Measurements from ENCODE around the gene SLC37A1. TPM values are rescaled to one million over a fixed set of nuclear protein-coding genes. Genes with fewer than 3 reads are reported as not detected.

The SLC37A1 gene
- polyA plus RNA-seq, 3 donors from 2014 or later: 0.09 to 6.3 (median 3.0) TPM

DNA sequence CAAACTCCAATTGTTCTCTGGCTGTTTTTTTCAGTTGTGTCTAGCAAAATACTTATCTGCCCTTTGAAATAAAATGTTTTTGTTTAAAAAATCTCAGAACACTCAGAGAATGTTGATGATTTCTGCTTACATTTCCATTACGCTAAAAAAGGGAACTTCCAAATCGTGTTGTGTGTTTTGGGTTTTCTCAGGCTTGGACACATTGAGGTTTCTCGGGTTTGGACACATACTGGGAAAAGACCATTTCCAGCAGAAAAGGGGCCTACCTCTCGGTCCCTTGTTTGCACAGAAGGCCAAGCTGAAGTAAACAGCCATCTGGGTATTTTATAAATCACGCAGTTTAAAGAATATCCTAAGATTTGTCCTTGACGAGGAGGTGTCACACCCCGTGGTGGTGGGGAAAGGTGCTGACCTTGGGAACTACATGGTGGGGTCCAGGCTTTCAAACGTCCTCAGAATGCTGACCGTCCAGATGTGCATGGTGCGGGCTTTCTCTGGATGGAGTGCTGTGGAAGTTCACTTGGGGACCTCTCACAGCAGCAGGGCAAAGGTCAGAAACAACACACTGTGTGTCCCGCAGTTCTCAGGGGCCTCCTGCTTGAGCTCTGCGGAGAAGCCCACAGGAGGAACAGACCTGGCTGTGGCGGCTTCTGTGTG, 67.8 kb downstream of the SLC37A1 start:
- DNase-seq: no peak
- Mint-ChIP-seq H3K27ac (no peak overlapping the region), H3K36me3 (peaks cover 14 to 20% (median 15%) of the 10 kb centered on the region in 3 donors), H3K4me1 (peaks cover 4 to 7% of the 10 kb centered on the region in 2 donors), H3K27me3 (ENCODE audit: low read depth in 3 of 3) (no peaks in the 10 kb centered on the region), H3K9me3 (peaks cover 0 to 6% (median 0%) of the 10 kb centered on the region in 6 donors), H3K4me3 (no peak overlapping the region)

DNA sequence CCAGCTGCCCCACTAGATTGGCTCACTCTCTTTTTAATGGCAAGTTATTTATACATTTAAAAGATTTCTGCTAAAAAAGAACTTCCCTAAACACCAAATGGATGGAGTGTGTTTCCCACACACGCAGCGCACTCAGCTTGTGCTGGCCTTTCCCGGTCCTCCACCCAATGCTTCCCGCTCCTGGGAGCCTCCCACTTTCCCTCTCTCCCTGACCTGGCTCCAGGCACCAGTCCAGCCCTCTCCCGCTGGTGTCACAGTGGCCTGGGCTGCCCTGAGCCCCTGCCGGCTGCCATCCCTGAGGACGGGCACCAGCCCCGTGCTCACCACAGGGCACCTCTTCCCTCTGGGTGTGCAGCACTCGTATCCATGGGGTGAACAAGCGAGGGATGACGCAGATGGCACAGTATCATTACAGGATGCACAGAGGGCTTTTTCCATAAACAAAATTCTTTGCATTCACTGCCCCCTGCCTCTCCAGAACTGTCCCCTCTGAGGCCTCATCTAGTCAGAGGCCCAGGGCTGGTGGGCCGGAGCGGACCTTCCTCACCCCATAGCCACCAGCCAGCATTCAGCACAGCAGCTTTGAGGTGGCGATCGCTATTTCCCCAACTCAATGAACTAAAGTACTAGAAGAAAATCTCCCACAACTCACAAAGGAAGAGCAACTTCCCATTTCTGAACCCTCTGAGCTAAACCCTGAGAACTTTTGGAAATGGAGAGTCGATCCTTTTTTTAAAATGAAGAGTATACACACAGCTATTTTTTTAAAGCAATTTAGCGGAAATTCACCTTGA, 68.5 kb downstream of the SLC37A1 start:
- Mint-ChIP-seq H3K27ac (no peak overlapping the region), H3K9me3 (no peaks in the 10 kb centered on the region), H3K27me3 (ENCODE audit: low read depth in 3 of 3) (no peaks in the 10 kb centered on the region), H3K4me1 (peaks cover 4 to 7% of the 10 kb centered on the region in 2 donors), H3K4me3 (no peak overlapping the region), H3K36me3 (peaks cover 7 to 13% (median 10%) of the 10 kb centered on the region in 3 donors)
- no peak for DNase-seq

DNA sequence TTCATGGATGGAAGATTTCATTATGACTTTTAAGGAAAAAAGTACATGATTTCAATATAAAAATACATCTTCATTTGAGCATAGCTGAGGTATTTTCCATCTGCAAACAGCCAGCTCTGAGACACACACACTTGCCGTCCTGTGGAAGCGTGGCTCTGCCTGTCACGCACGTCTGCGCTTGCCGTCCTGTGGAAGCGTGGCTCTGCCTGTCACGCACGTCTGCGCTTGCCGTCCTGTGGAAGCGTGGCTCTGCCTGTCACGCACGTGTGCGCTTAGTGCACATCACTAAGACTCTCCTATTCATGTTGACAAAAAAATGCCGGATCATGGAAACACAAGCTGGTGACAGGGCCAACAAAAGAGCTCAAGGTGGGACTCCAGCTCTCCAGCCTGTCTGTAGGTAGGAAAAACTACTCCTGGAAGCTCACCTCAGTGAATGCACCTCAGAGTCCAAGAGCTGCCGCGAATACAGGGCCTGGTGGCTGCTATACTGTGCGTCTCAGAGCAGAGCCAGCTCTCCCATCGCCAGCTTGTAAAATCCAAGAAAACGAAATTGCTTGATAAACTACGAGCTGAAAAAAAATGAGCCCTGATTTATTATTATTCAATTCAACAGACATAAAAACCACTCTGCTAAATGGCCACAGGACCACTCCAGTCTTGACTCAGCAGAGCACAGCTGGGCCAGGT, 69.3 kb downstream of the SLC37A1 start:
- peaks cover 4 to 7% of the 10 kb centered on the region in 2 donors for H3K4me1 Mint-ChIP-seq
- peaks cover 4 to 5% (median 5%) of the 10 kb centered on the region in 3 donors for H3K36me3 Mint-ChIP-seq
- no peaks in the 10 kb centered on the region for H3K9me3 Mint-ChIP-seq
- DNase-seq: no peak
- H3K27ac Mint-ChIP-seq: no peak overlapping the region
- H3K4me3 Mint-ChIP-seq: no peak overlapping the region
- H3K27me3 Mint-ChIP-seq (ENCODE audit: low read depth in 3 of 3): no peaks in the 10 kb centered on the region

DNA sequence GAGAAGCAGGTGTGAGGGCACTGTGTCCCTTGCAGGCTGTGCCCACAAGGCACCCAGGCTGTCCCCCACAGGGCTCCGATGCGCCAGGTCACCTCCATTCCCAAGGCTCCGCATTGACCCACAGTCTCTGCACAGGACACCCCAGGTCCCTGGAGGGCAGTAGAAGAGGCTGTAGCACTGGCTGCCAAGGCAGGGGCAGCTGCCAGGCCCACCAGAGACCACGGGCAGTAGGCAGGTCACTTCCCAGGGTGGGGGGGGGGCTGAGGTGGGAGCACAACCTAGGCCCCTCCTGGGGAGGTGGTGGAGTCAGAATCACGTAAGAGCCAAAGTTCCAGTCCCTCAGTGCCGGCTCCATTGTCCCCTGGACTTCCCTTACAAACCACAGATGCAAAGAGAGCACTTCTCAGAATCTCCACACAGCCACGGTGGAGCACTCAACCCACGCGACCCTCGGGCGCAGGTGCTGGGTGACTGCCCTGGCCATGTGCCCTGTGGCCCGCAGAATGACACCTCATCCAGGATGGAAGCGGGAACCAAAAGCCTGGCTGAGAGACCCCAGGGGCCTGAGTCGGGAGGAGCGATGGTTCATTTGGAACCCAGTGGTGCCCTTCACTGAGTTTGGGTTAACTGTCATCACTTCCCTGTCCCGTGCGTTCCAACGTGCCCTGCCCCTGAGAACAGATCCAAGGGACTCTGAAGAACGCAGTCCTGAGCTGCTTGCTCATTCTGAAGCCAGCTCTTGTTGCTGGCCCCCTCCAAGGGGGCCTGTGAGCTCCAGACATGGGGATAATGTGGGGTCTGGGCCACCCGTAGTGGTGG, 70.0 kb downstream of the SLC37A1 start:
- no peaks in the 10 kb centered on the region for H3K27me3 Mint-ChIP-seq (ENCODE audit: low read depth in 3 of 3)
- H3K9me3 Mint-ChIP-seq: no peaks in the 10 kb centered on the region
- no peak overlapping the region for H3K27ac Mint-ChIP-seq
- no peaks in the 10 kb centered on the region for H3K36me3 Mint-ChIP-seq
- peaks cover 4 to 7% of the 10 kb centered on the region in 2 donors for H3K4me1 Mint-ChIP-seq
- no peak for DNase-seq
- H3K4me3 Mint-ChIP-seq: no peak overlapping the region

DNA sequence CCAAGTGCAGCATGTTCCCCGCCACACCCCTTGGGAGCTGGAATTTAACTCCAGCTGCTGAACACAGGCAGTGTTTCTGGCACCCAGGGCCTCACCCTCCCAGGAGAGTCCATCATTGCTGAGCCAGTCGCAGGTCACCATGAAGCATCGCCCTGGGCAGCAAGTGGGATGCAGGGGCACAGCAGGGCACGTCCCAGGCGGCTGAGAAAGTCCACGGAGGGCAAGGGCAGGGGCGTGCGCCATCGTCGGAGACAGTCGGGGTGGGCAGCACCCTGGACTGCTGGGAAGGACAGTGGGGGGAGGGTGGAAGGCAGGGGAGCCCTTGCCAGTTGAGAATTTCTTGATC, 70.6 kb downstream of the SLC37A1 start:
- Mint-ChIP-seq H3K4me1 (peaks cover 4 to 7% of the 10 kb centered on the region in 2 donors), H3K36me3 (no peaks in the 10 kb centered on the region), H3K9me3 (no peaks in the 10 kb centered on the region), H3K27ac (no peak overlapping the region), H3K27me3 (ENCODE audit: low read depth in 3 of 3) (no peaks in the 10 kb centered on the region), H3K4me3 (no peak overlapping the region)
- DNase-seq: no peak

DNA sequence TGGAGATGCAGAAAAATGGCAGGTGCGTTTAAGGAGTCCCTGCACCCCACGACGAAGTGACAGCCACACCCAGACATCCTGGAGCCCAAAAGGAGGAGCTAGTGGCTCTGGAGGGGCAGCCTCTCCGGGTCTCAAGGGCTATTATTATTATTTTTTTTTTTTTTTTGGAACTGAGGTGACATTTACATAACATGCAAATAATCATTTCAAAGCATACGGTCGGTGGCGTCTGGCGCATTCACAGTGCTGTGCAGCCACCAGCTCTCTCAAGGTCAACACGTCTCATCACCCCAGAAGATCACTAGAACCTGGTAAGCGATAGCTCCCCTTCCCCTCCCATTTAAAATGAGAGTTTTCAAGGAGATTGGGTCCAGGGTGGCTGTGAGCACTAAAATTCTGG, 72.2 kb downstream of the SLC37A1 start:
- Mint-ChIP-seq H3K9me3 (no peaks in the 10 kb centered on the region), H3K27ac (no peak overlapping the region)

DNA sequence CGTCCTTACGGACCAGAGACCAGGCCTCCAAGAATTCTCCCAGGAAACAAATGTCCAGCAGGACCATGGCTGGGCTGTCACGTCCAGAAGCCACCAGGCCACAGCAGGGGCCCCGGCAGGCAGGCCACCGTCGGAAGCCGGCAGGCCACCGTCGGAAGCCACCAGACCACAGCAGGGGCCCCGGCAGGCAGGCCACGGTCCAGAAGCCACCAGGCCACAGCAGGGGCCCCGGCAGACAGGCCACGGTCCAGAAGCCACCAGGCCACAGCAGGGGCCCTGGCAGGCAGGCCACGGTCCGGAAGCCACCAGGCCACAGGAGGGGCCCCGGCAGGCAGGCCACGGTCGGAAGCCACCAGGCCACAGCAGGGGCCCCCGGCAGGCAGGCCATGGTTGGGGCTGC, 72.8 kb downstream of the SLC37A1 start:
- no peaks in the 10 kb centered on the region for H3K36me3 Mint-ChIP-seq
- H3K9me3 Mint-ChIP-seq: no peaks in the 10 kb centered on the region
- H3K27ac Mint-ChIP-seq: no peak overlapping the region
- DNase-seq: no peak
- H3K4me3 Mint-ChIP-seq: no peak overlapping the region
- H3K4me1 Mint-ChIP-seq: peaks cover 6 to 7% of the 10 kb centered on the region in 2 donors
- peaks cover 0 to 2% (median 1%) of the 10 kb centered on the region in 3 donors for H3K27me3 Mint-ChIP-seq (ENCODE audit: low read depth in 3 of 3)

More for the DNA sequence above, 72.2 kb downstream of the SLC37A1 start:
- no peak for DNase-seq
- Mint-ChIP-seq H3K27me3 (ENCODE audit: low read depth in 3 of 3) (no peaks in the 10 kb centered on the region), H3K4me1 (peaks cover 4 to 7% of the 10 kb centered on the region in 2 donors), H3K4me3 (no peak overlapping the region), H3K36me3 (no peaks in the 10 kb centered on the region)

DNA sequence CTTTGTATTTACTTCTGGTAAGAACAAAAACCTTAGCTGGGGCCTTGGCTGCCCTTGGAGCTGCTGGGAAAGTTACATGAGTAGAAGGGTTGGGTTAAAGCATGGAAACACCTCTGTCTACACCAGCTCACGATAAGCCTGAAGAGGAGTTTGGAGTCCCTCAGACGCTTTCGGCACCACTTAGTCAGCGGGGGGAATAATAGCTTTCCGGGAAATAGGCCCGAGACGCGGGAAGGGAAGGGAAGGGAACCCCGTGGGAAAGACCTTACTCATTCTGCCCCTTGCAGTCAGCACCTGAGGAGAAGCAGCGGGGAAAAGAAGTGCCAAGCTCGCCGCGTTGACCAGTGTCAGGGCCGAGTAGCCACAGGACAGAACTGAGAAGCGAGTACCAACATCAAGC, 73.4 kb downstream of the SLC37A1 start:
- DNase-seq: no peak
- no peak overlapping the region for H3K4me3 Mint-ChIP-seq
- H3K36me3 Mint-ChIP-seq: no peaks in the 10 kb centered on the region
- peaks cover 6 to 7% of the 10 kb centered on the region in 2 donors for H3K4me1 Mint-ChIP-seq
- H3K27me3 Mint-ChIP-seq (ENCODE audit: low read depth in 3 of 3): peaks cover 0 to 4% (median 1%) of the 10 kb centered on the region in 3 donors
- no peak overlapping the region for H3K27ac Mint-ChIP-seq
- no peaks in the 10 kb centered on the region for H3K9me3 Mint-ChIP-seq

DNA sequence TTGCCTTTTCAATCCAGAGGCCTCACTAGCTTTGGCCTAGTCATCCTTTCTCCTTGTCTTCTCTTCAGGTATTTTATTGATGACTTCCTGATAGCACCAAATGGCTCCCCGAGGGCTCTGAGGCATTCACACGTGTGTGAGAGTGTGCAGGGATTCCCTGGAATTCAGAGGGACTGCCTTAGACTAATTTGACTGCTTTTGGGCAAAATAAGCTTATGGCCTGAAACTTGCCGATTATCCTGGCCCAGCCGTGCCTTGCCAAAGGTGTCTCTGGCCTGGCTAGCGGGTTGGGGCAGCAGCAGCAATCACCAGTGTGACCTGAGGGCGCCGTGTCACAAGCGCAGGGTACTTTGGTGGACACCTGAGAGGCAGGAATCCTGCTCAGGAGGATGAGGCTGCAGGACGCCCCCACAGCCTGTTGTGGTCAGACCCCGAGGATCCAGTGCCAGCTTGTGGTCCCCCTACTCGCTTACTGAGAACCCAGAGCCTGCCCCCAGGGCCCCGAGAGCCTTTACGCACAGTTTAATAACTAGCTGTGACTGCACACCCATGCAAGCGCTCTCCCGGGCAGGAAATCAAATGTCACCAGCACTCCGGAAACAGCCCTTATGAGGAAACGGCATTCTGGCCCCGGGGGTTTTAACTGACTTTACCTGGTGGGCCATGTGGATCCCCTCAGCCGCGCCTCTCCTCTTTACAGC, 76.9 kb downstream of the SLC37A1 start:
- Mint-ChIP-seq H3K27ac (no peak overlapping the region), H3K4me3 (no peak overlapping the region), H3K27me3 (ENCODE audit: low read depth in 3 of 3) (peaks cover 1 to 5% (median 4%) of the 10 kb centered on the region in 3 donors), H3K36me3 (no peaks in the 10 kb centered on the region), H3K4me1 (peaks cover 0 to 2% of the 10 kb centered on the region in 2 donors), H3K9me3 (no peaks in the 10 kb centered on the region)
- DNase-seq: no peak

DNA sequence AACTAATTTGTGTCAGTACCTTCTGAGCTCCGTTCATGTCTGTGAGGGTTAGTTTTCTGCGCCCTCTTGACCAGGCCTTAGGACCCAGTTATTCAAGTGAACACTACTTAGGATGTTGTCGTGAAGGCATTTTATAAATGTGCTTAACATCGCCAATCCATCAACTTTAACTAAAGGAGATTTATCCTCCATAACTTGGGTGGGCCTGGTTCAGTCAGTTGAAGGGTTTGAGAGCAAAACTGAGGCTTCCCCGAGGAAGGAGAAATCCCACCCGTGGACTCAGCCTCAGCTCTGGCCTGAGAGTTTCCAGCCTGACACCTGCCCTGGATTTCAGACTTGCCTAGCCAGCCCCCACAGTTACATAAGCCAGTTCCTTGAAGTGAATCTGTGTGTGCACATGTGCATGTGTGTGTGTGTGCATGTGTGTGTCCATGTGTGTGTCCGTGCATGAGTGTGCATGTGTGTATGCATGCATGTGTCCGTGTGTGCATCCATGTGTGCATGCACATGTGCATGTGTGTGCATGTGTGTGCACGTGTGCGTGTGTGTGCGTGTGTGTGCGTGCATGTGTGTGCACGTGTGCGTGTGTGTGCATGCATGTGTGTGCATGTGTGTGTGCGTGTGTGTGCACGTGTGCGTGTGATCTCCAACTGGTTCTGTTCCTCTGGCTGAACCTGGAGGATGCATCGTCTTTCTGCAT, 77.7 kb downstream of the SLC37A1 start:
- H3K27ac Mint-ChIP-seq: no peak overlapping the region
- H3K9me3 Mint-ChIP-seq: no peaks in the 10 kb centered on the region

DNA sequence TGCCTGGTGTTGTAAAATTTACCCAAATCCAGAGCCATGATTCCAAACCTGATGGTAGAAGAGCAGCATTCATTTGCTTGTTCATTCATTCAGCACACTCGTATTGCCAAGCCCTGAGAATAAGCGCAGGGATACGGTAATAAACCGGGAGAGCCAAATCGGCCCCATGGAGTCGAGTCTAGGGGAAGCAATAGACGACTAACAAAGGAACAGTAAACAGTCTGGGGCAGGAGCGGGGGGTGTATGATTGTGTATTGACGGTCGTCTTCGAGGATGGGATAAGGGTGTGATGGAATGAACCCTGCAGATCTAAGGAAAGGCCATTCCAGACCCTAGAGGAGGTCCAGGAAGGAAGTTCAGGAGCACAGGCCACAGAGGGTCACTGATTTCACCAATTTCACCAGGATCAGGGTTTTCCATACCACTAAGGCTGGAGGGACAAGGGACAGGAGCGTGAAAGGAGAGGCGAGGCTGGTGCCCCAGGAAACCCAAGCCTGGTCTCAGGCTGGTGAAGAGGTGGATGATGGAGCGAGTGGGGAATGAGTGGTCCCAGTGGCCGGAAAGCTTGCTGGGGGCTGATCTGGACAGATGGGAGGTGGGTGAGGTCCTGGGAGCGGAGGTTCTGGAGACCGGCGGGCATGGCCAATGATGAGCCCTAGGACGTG, 78.6 kb downstream of the SLC37A1 start:
- peak overlapping the region in 1 of 5 donors; percentile 10 for H3K4me3 Mint-ChIP-seq
- DNase-seq: no peak
- H3K27ac Mint-ChIP-seq: no peak overlapping the region
- H3K36me3 Mint-ChIP-seq: no peaks in the 10 kb centered on the region
- peaks cover 3 to 7% (median 4%) of the 10 kb centered on the region in 3 donors for H3K27me3 Mint-ChIP-seq (ENCODE audit: low read depth in 3 of 3)
- H3K4me1 Mint-ChIP-seq: peaks cover 0 to 2% of the 10 kb centered on the region in 2 donors
- H3K9me3 Mint-ChIP-seq: no peaks in the 10 kb centered on the region

More for the DNA sequence above, 77.7 kb downstream of the SLC37A1 start:
- H3K27me3 Mint-ChIP-seq (ENCODE audit: low read depth in 3 of 3): peaks cover 3 to 5% (median 4%) of the 10 kb centered on the region in 3 donors
- no peak overlapping the region for H3K4me3 Mint-ChIP-seq
- no peak for DNase-seq
- H3K36me3 Mint-ChIP-seq: no peaks in the 10 kb centered on the region
- H3K4me1 Mint-ChIP-seq: peaks cover 0 to 2% of the 10 kb centered on the region in 2 donors

Measured in immature natural killer cell (primary cell).